HCT116 (cell line): ENCODE measurements around the gene TEAD3. TPM values are rescaled to one million over a fixed set of nuclear protein-coding genes. Genes with fewer than 3 reads are reported as not detected.
A peak's percentile ranks its signal among the peaks of the same experiment; 100 is the strongest.

Experiments
- ATAC-seq: fragments of 200-7000 bp; cut with Tn5 transposase; 2 replicates; pipeline ENCODE4 v1.9.1; 2020; ENCODE audit warnings: mild to moderate bottlenecking, moderate library complexity
- BruUV-seq: library from RNA; stranded (reverse); fragments of 400-500 nt; replicated peaks from 2 replicates; lab custom pipeline; 2021; lab: Mats Ljungman, UMichigan
- CTCF ChIA-PET: fragments of 300-600 bp; sonication (Branson Sonifier 250); formaldehyde crosslinking; loops from one replicate; lab custom pipeline; 2021; ENCODE audit warnings: antibody characterized with exemption; lab: Charles Lee
- POLR2A ChIA-PET: fragments of 300-600, 350-600 bp; sonication (Branson Sonifier 250); formaldehyde crosslinking; loops from one replicate; lab custom pipeline; 2021; ENCODE audit warnings: antibody characterized with exemption; lab: Charles Lee
- RAD21 ChIA-PET, 2 experiments: fragments of 300-600 bp; sonication (Branson Sonifier 250); formaldehyde crosslinking; loops; one replicate each; lab custom pipeline; 2023; ENCODE audit warnings: low total read pairs in 2 of 2; ENCODE audit not compliant: uncharacterized antibody in 2 of 2, unreplicated experiment in 2 of 2, low non-redundant PET in 1 of 2; lab: Charles Lee
- DNase-seq: peaks from one replicate; pipeline ENCODE4 v3.0.0-alpha.2; 2010; ENCODE audit warnings: low read depth, low spot score
- H2AFZ ChIP-seq: fragments of 200-600 bp; shearing (Covaris generic), sonication (generic); 2 replicates; pipeline ENCODE4 v1.6.1; 2017; ENCODE audit warnings: low read depth, mixed run types, mixed read lengths, antibody characterized with exemption, low read length; ENCODE audit not compliant: poor library complexity, severe bottlenecking
- H3K27ac ChIP-seq: 2 replicates; pipeline ENCODE4 v1.5.1; 2012; ENCODE audit warnings: low read depth, low read length
- H3K27me3 ChIP-seq: fragments of 200-600 bp; sonication (generic); 2 replicates; pipeline ENCODE4 v1.6.1; 2016; ENCODE audit warnings: mixed run types, low read length, mixed read lengths; ENCODE audit not compliant: insufficient read depth
- H3K36me3 ChIP-seq, 2 experiments: fragments of 200-500 bp in 1 of 2; fragments of 200-600 bp in 1 of 2; sonication (Bioruptor generic) in 1 of 2; sonication (generic) in 1 of 2; 2 replicates each; pipeline versions ENCODE4 v1.5.1 to v1.6.1; 2014 to 2016; ENCODE audit warnings: low read length in 2 of 2, inconsistent platforms in 1 of 2, mixed read lengths in 1 of 2, mixed run types in 1 of 2; ENCODE audit not compliant: insufficient read depth in 2 of 2, control insufficient read depth in 1 of 2
- H3K4me1 ChIP-seq, 2 experiments: fragments of 200-600 bp in 1 of 2; sonication (generic) in 1 of 2; 2 replicates each; pipeline versions ENCODE4 v1.5.1 to v1.6.1; 2012 to 2017; ENCODE audit warnings: low read length in 2 of 2, inconsistent platforms in 1 of 2, mild to moderate bottlenecking in 1 of 2, mixed read lengths in 1 of 2, mixed run types in 1 of 2, moderate library complexity in 1 of 2; ENCODE audit not compliant: insufficient read depth in 2 of 2, control insufficient read depth in 1 of 2
- H3K4me2 ChIP-seq: fragments of 200-600 bp; sonication (generic); 2 replicates; pipeline ENCODE4 v1.6.1; 2017; ENCODE audit warnings: mixed run types, low read length, mixed read lengths
- H3K4me3 ChIP-seq, 2 experiments: fragments of 200-600 bp in 1 of 2; sonication (generic) in 1 of 2; replicated peaks in 1 of 2; 2 replicates each; pipeline ENCODE4 v1.5.1; 2011 to 2016; ENCODE audit warnings: low read length in 2 of 2, control low read depth in 1 of 2, low read depth in 1 of 2, mild to moderate bottlenecking in 1 of 2, mixed read lengths in 1 of 2, mixed run types in 1 of 2
- H3K79me2 ChIP-seq: fragments of 200-600 bp; sonication (generic); 2 replicates; pipeline ENCODE4 v1.6.1; 2017; ENCODE audit warnings: mild to moderate bottlenecking, mixed run types, low read length, moderate library complexity, mixed read lengths; ENCODE audit not compliant: insufficient read depth
- H3K9ac ChIP-seq: fragments of 200-600 bp; sonication (generic); 2 replicates; pipeline ENCODE4 v1.6.1; 2016; ENCODE audit warnings: low read length, mixed read lengths
- H3K9me2 ChIP-seq: fragments of 200-600 bp; sonication (generic), shearing (Covaris generic); 2 replicates; pipeline ENCODE4 v1.6.1; 2017; ENCODE audit warnings: mixed run types, mild to moderate bottlenecking, moderate library complexity; ENCODE audit not compliant: insufficient read depth
- H3K9me3 ChIP-seq, 2 experiments: fragments of 200-500 bp in 1 of 2; fragments of 200-600 bp in 1 of 2; sonication (Bioruptor generic) in 1 of 2; sonication (generic) in 1 of 2; 2 replicates each; pipeline ENCODE4 v1.6.1; 2014 to 2017; ENCODE audit warnings: low read length in 2 of 2, mixed read lengths in 2 of 2, inconsistent platforms in 1 of 2, low read depth in 1 of 2, mild to moderate bottlenecking in 1 of 2, mixed run types in 1 of 2, moderate library complexity in 1 of 2; ENCODE audit not compliant: control insufficient read depth in 1 of 2, insufficient read depth in 1 of 2
- H4K20me1 ChIP-seq: fragments of 200-600 bp; sonication (generic), shearing (Covaris generic); 2 replicates; pipeline ENCODE4 v1.6.1; 2017; ENCODE audit warnings: mixed run types, mild to moderate bottlenecking, moderate library complexity; ENCODE audit not compliant: insufficient read depth
- CBX3 ChIP-seq: IDR thresholded peaks from 2 replicates; pipeline ENCODE4 v1.6.1; 2012; ENCODE audit warnings: low read depth
- ELF1 ChIP-seq: IDR thresholded peaks from 2 replicates; pipeline ENCODE4 v1.6.1; 2012; ENCODE audit warnings: low read depth, borderline replicate concordance
- EZH2phosphoT487 ChIP-seq: fragments of 200-600 bp; IDR thresholded peaks from 2 replicates; pipeline ENCODE4 v1.6.1; 2018; ENCODE audit warnings: antibody characterized with exemption, borderline replicate concordance
- FOSL1 ChIP-seq: IDR thresholded peaks from 2 replicates; pipeline ENCODE4 v1.6.1; 2012; ENCODE audit warnings: low read depth
- JUND ChIP-seq: IDR thresholded peaks from 2 replicates; pipeline ENCODE4 v1.6.1; 2012
- POLR2AphosphoS5 ChIP-seq: IDR thresholded peaks from 2 replicates; pipeline ENCODE4 v1.6.1; 2011; ENCODE audit warnings: mild to moderate bottlenecking, low read depth, low read length, moderate library complexity
- SIN3A ChIP-seq: IDR thresholded peaks from 2 replicates; pipeline ENCODE4 v1.6.1; 2012; ENCODE audit warnings: low read depth
- SRF ChIP-seq: IDR thresholded peaks from 2 replicates; pipeline ENCODE4 v1.6.1; 2012; ENCODE audit warnings: low read depth
- TCF7L2 ChIP-seq: IDR thresholded peaks from 2 replicates; pipeline ENCODE4 v1.7.0; 2011; ENCODE audit warnings: borderline replicate concordance, inconsistent platforms; ENCODE audit not compliant: insufficient read depth, insufficient read length; ENCODE audit errors: extremely low read depth
- ZFX ChIP-seq: fragments of 450-650 bp; IDR thresholded peaks from 2 replicates; pipeline ENCODE4 v1.6.1; 2017
- intact Hi-C: fragments of 100-400 bp; cut with micrococcal nuclease; formaldehyde crosslinking; loops from 2 replicates; pipeline ENCODE4 v1.10.0; 2022
- total RNA-seq: library from RNA; stranded (reverse); gene quantifications from one replicate; pipeline ENCODE4 v1.2.1, GENCODE V29; 2021; ENCODE audit not compliant: unreplicated experiment
- TF ChIP-seq, protein P1 (sequence below): IDR thresholded peaks from 2 replicates; pipeline ENCODE4 v1.6.1; 2011; ENCODE audit warnings: mild to moderate bottlenecking, low read length, moderate library complexity; ENCODE audit not compliant: insufficient replicate concordance; ENCODE audit errors: extremely low read depth
- TF ChIP-seq, protein P2 (sequence below), 3 experiments: fragments of 200-600 bp in 1 of 3; sonication (generic) in 1 of 3; IDR thresholded peaks in 2 of 3; conservative IDR thresholded peaks in 1 of 3; 2 replicates each; pipeline ENCODE4 v1.5.1; 2012 to 2017; ENCODE audit warnings: low read depth in 2 of 3, low read length in 2 of 3, antibody characterized with exemption in 1 of 3, borderline replicate concordance in 1 of 3, control low read depth in 1 of 3, mild to moderate bottlenecking in 1 of 3, mixed read lengths in 1 of 3, mixed run types in 1 of 3, moderate library complexity in 1 of 3; ENCODE audit not compliant: insufficient read depth in 1 of 3
- TF ChIP-seq, protein P3 (sequence below): IDR thresholded peaks from 2 replicates; pipeline ENCODE4 v1.6.1; 2012
- TF ChIP-seq, protein P4 (sequence below): IDR thresholded peaks from 2 replicates; pipeline ENCODE4 v1.6.1; 2012; ENCODE audit warnings: low read depth

The TEAD3 gene
- total RNA-seq, 1 experiment from 2014 or later = 21.8 TPM

DNA sequence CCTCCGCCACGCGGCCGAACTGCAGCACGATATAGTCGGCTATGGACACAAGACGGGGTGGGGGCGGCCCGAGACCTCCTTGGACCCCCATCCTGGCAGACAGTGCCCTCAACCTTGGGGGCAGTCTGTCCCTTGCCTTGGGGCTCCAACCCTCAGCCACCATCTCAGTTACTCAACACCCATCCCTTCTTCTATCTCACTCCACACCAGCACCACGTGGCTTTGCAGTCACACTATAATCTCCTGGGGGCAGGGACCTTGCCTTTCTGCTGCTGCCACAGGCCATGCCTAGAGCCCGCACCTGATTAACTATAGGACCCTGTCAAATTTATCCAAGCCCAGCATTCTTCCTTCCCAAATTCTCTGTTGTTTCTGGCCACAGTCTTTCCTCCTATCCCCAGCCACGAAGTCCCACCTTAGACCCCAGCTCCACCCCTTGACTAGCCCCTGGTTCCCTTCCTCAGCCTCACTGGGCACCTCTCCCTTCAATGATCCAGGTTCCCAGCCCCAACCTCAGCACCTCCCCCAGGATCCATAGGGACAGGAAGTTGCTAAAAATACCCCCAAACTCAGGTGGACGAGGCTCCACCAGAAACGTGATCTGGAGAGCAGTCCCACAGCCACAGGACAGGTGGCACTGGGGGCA, 1.7 kb upstream of the TEAD3 start:
- TF ChIP-seq SIN3A (no peak), TCF7L2 (no peak), EZH2phosphoT487 (no peak), FOSL1 (no peak), SRF (no peak), CBX3 (no peak), ZFX (no peak), JUND (no peak), ELF1 (no peak), POLR2AphosphoS5 (no peak)
- TF ChIP-seq, protein P1, sequence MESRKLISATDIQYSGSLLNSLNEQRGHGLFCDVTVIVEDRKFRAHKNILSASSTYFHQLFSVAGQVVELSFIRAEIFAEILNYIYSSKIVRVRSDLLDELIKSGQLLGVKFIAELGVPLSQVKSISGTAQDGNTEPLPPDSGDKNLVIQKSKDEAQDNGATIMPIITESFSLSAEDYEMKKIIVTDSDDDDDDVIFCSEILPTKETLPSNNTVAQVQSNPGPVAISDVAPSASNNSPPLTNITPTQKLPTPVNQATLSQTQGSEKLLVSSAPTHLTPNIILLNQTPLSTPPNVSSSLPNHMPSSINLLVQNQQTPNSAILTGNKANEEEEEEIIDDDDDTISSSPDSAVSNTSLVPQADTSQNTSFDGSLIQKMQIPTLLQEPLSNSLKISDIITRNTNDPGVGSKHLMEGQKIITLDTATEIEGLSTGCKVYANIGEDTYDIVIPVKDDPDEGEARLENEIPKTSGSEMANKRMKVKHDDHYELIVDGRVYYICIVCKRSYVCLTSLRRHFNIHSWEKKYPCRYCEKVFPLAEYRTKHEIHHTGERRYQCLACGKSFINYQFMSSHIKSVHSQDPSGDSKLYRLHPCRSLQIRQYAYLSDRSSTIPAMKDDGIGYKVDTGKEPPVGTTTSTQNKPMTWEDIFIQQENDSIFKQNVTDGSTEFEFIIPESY = no peak
- TF ChIP-seq, protein P2, sequence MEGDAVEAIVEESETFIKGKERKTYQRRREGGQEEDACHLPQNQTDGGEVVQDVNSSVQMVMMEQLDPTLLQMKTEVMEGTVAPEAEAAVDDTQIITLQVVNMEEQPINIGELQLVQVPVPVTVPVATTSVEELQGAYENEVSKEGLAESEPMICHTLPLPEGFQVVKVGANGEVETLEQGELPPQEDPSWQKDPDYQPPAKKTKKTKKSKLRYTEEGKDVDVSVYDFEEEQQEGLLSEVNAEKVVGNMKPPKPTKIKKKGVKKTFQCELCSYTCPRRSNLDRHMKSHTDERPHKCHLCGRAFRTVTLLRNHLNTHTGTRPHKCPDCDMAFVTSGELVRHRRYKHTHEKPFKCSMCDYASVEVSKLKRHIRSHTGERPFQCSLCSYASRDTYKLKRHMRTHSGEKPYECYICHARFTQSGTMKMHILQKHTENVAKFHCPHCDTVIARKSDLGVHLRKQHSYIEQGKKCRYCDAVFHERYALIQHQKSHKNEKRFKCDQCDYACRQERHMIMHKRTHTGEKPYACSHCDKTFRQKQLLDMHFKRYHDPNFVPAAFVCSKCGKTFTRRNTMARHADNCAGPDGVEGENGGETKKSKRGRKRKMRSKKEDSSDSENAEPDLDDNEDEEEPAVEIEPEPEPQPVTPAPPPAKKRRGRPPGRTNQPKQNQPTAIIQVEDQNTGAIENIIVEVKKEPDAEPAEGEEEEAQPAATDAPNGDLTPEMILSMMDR (IDR thresholded peaks at IDR 0.05 in 2 of 3, conservative IDR thresholded peaks at IDR 0.05 in 1 of 3; ENCODE audit: borderline replicate concordance in 1 of 3, insufficient read depth in 1 of 3, low read depth in 2 of 3, low read length in 2 of 3) = no peak
- TF ChIP-seq, protein P3, sequence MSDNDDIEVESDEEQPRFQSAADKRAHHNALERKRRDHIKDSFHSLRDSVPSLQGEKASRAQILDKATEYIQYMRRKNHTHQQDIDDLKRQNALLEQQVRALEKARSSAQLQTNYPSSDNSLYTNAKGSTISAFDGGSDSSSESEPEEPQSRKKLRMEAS = no peak
- TF ChIP-seq, protein P4, sequence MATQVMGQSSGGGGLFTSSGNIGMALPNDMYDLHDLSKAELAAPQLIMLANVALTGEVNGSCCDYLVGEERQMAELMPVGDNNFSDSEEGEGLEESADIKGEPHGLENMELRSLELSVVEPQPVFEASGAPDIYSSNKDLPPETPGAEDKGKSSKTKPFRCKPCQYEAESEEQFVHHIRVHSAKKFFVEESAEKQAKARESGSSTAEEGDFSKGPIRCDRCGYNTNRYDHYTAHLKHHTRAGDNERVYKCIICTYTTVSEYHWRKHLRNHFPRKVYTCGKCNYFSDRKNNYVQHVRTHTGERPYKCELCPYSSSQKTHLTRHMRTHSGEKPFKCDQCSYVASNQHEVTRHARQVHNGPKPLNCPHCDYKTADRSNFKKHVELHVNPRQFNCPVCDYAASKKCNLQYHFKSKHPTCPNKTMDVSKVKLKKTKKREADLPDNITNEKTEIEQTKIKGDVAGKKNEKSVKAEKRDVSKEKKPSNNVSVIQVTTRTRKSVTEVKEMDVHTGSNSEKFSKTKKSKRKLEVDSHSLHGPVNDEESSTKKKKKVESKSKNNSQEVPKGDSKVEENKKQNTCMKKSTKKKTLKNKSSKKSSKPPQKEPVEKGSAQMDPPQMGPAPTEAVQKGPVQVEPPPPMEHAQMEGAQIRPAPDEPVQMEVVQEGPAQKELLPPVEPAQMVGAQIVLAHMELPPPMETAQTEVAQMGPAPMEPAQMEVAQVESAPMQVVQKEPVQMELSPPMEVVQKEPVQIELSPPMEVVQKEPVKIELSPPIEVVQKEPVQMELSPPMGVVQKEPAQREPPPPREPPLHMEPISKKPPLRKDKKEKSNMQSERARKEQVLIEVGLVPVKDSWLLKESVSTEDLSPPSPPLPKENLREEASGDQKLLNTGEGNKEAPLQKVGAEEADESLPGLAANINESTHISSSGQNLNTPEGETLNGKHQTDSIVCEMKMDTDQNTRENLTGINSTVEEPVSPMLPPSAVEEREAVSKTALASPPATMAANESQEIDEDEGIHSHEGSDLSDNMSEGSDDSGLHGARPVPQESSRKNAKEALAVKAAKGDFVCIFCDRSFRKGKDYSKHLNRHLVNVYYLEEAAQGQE = no peak
- Histone ChIP-seq H3K4me2 (peak overlapping the region; percentile 96), H3K4me1 (peaks cover 17 to 37% of the 10 kb centered on the region in 2 experiments), H3K9ac (peak overlapping the region; percentile 95), H3K27ac (peak overlapping the region; percentile 98), H3K9me2 (no peaks in the 10 kb centered on the region), H3K9me3 (no peaks in the 10 kb centered on the region), H2AFZ (no peak overlapping the region), H4K20me1 (no peaks in the 10 kb centered on the region), H3K4me3 (peak overlapping the region; percentile 65 to 70), H3K27me3 (no peaks in the 10 kb centered on the region), H3K36me3 (no peaks in the 10 kb centered on the region), H3K79me2 (peaks cover 26% of the 10 kb centered on the region)
- CTCF ChIA-PET = no interaction called here
- intact Hi-C loops = no loop called here
- POLR2A ChIA-PET = no interaction called here
- ATAC-seq (no peak), DNase-seq (no peak)
- BruUV-seq = no TSS peak
- RAD21 ChIA-PET = no interaction called here
